ENCODE results near the gene ENG. TPM values are rescaled to one million over a fixed set of nuclear protein-coding genes. Genes with fewer than 3 reads are reported as not detected.

ENG gene
- total and polyA plus RNA-seq, 2 of the 4 experiments (the other 2 are of a cell fraction), result 3.6 to 83.3 TPM

DNA sequence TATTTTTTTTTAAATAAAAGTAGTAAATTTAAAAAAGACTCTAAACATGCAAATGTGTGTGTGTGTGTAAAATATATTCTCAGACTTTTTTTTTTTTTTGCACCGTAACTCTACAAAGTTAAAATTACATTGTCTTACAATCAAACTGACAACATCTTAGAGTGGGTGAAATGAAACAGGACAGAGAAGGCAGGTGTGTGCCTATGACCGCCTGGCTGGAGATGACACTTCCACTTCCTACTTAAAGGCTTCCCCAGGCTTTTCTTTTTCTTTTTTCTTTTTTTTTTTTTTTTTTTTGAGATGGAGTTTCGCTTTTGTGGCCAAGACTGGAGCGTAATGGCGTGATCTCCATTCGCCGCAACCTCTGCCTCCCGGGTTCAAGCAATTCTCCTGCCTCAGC, 25.7 kb upstream of the ENG start:
- ChIA-PET POLR2A (ENCODE audit: unreplicated experiment) (no interaction called here), CTCF (interaction anchor here (0.6 kb wide), 1 partner anchor 155 kb away, joined by 4 read pairs; no protein-coding TSS in a partner anchor)
- Histone ChIP-seq H2AFZ (replicated peaks; ENCODE audit: low read length, poor library complexity) (no peak overlapping the region), H3K4me1 (ENCODE audit: control insufficient read depth, insufficient read depth, low read length) (peaks cover 25% of the 10 kb centered on the region), H3K79me1 (ENCODE audit: low read depth in 1 of 2, low read length in 2 of 2) (peaks cover 12 to 26% of the 10 kb centered on the region in 2 experiments; a peak in 3 of 4 replicates), H3K27ac (ENCODE audit: insufficient read depth, low read length) (no peak overlapping the region), H3K27me3 (ENCODE audit: control insufficient read depth, insufficient read depth, low read length) (no peaks in the 10 kb centered on the region), H2BK120ac (ENCODE audit: low read depth, low read length) (no peak overlapping the region), H3K23ac (ENCODE audit: low read depth, low read length) (no peak overlapping the region), H3K18ac (ENCODE audit: low read depth, low read length) (no peak overlapping the region), H2BK15ac (ENCODE audit: low read depth, low read length) (no peak overlapping the region), H3K9me3 (ENCODE audit: control insufficient read depth, insufficient read depth, low read length) (no peaks in the 10 kb centered on the region), H3K36me3 (ENCODE audit: control insufficient read depth, insufficient read depth, low read length) (peaks cover 18% of the 10 kb centered on the region), H3K9ac (ENCODE audit: low read depth, low read length) (no peak overlapping the region), H3K4ac (ENCODE audit: low read depth, low read length) (no peak overlapping the region), H2AK9ac (replicated peaks; ENCODE audit: low read depth, low read length, poor library complexity) (no peak overlapping the region), H2BK5ac (ENCODE audit: low read depth, low read length, poor library complexity, severe bottlenecking) (no peak overlapping the region), H2BK20ac (ENCODE audit: low read depth, low read length) (no peak overlapping the region), H3K4me2 (ENCODE audit: low read depth, low read length) (no peak overlapping the region), H4K5ac (ENCODE audit: low read depth, low read length) (no peak overlapping the region), H3K9me1 (ENCODE audit: insufficient read depth, low read length) (no peaks in the 10 kb centered on the region; the same call in 1 of the 2 replicates), H4K91ac (ENCODE audit: insufficient read depth, low read depth, low read length) (no peak overlapping the region), H3K4me3 (ENCODE audit: insufficient read depth, low read depth, low read length) (no peak overlapping the region), H3K56ac (ENCODE audit: extremely low read depth, insufficient read depth, low read length) (no peak overlapping the region), H4K8ac (ENCODE audit: low read depth in 2 of 2, low read length in 2 of 2) (no peak overlapping the region), H3K14ac (replicated peaks; ENCODE audit: low read depth, low read length) (no peak overlapping the region), H4K20me1 (ENCODE audit: insufficient read depth, low read length) (no peaks in the 10 kb centered on the region), H2AK5ac (ENCODE audit: low read depth, low read length) (no peak overlapping the region)
- ATAC-seq (ENCODE audit: low read depth) (no peak), DNase-seq (no peak)
- BruUV-seq (replicated peaks), result no TSS peak
- dilution Hi-C loops (cut with HindIII; ENCODE audit: low sequenced_read_pairs, unreplicated experiment), result no loop called here
- in situ Hi-C loops (cut with MboI; ENCODE audit: low sequenced_read_pairs), result no loop called here
- intact Hi-C loops (cut with micrococcal nuclease), result no loop called here
- no CpG with 5 or more reads among the region's 8 CpGs for WGBS, 2 experiments (ENCODE audit: extremely low coverage in 2 of 2, insufficient read length in 1 of 2)
- TF ChIP-seq RCOR1 (IDR thresholded peaks at IDR 0.05; ENCODE audit: insufficient replicate concordance, low read length) (no peak), MAFK (IDR thresholded peaks at IDR 0.05; ENCODE audit: low read depth, low read length) (no peak), POLR2A (IDR thresholded peaks at IDR 0.05; ENCODE audit: low read depth, low read length) (no peak), RFX5 (IDR thresholded peaks at IDR 0.05; ENCODE audit: low read depth, low read length) (no peak), MAZ (IDR thresholded peaks at IDR 0.05; ENCODE audit: borderline replicate concordance, low read depth, low read length) (no peak), FOS (IDR thresholded peaks at IDR 0.05; ENCODE audit: low read depth, low read length) (no peak), BHLHE40 (IDR thresholded peaks at IDR 0.05; ENCODE audit: low read depth, low read length) (no peak), MXI1 (IDR thresholded peaks at IDR 0.05; ENCODE audit: borderline replicate concordance, low read depth, low read length) (no peak), CEBPB (IDR thresholded peaks at IDR 0.05; ENCODE audit: low read depth, low read length) (no peak), CHD1 (IDR thresholded peaks at IDR 0.05; ENCODE audit: low read depth, low read length) (no peak), SMC3 (IDR thresholded peaks at IDR 0.05; ENCODE audit: low read depth, low read length) (no peak), RAD21 (IDR thresholded peaks at IDR 0.05; ENCODE audit: low read length) (no peak), NFE2L2 (IDR thresholded peaks at IDR 0.05; ENCODE audit: low read depth, low read length) (no peak)
- TF ChIP-seq, protein P1, sequence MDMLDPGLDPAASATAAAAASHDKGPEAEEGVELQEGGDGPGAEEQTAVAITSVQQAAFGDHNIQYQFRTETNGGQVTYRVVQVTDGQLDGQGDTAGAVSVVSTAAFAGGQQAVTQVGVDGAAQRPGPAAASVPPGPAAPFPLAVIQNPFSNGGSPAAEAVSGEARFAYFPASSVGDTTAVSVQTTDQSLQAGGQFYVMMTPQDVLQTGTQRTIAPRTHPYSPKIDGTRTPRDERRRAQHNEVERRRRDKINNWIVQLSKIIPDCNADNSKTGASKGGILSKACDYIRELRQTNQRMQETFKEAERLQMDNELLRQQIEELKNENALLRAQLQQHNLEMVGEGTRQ (IDR thresholded peaks at IDR 0.05; ENCODE audit: low read depth, low read length), result no peak
- TF ChIP-seq, protein P2, sequence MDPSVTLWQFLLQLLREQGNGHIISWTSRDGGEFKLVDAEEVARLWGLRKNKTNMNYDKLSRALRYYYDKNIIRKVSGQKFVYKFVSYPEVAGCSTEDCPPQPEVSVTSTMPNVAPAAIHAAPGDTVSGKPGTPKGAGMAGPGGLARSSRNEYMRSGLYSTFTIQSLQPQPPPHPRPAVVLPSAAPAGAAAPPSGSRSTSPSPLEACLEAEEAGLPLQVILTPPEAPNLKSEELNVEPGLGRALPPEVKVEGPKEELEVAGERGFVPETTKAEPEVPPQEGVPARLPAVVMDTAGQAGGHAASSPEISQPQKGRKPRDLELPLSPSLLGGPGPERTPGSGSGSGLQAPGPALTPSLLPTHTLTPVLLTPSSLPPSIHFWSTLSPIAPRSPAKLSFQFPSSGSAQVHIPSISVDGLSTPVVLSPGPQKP (IDR thresholded peaks at IDR 0.05; ENCODE audit: borderline replicate concordance, low read depth, low read length), result no peak
